Neural crest cell (in vitro differentiated cells): Measurements from ENCODE around the gene GALNT15. TPM values are rescaled to one million over a fixed set of nuclear protein-coding genes. Genes with fewer than 3 reads are reported as not detected.

Experiments used
- DNase-seq: peaks from one replicate; pipeline ENCODE4 v3.0.0; 2021; ENCODE audit warnings: low read depth, mixed read lengths, low spot score
- H3K27ac Mint-ChIP-seq: one replicate; pipeline ENCODE4 v1.8.0; 2021; ENCODE audit warnings: mild to moderate bottlenecking, mixed read lengths; ENCODE audit not compliant: unreplicated experiment
- H3K27me3 Mint-ChIP-seq: 2 replicates; pipeline ENCODE4 v1.8.0; 2021; ENCODE audit warnings: low read depth, mild to moderate bottlenecking, mixed read lengths
- H3K36me3 Mint-ChIP-seq: 2 replicates; pipeline ENCODE4 v1.8.0; 2021; ENCODE audit warnings: low read depth, mild to moderate bottlenecking, mixed read lengths
- H3K4me1 Mint-ChIP-seq: 2 replicates; pipeline ENCODE4 v1.8.0; 2021; ENCODE audit warnings: mixed read lengths
- H3K4me3 Mint-ChIP-seq: one replicate; pipeline ENCODE4 v1.8.0; 2021; ENCODE audit warnings: mild to moderate bottlenecking, mixed read lengths
- H3K9me3 Mint-ChIP-seq: 2 replicates; pipeline ENCODE4 v1.8.0; 2021; ENCODE audit warnings: mixed read lengths
- total RNA-seq: library from RNA; stranded (reverse); gene quantifications from 2 replicates; pipeline ENCODE4 v1.2.1, GENCODE V29; 2021
- TF ChIP-seq, protein P1 (sequence below): fragments of 200-600 bp; sonication (generic); conservative IDR thresholded peaks from 2 replicates; pipeline ENCODE4 v1.5.0; 2021; ENCODE audit warnings: antibody characterized with exemption, mild to moderate bottlenecking

The GALNT15 gene
- total RNA-seq, 1 donor from 2014 or later, result not detected

DNA sequence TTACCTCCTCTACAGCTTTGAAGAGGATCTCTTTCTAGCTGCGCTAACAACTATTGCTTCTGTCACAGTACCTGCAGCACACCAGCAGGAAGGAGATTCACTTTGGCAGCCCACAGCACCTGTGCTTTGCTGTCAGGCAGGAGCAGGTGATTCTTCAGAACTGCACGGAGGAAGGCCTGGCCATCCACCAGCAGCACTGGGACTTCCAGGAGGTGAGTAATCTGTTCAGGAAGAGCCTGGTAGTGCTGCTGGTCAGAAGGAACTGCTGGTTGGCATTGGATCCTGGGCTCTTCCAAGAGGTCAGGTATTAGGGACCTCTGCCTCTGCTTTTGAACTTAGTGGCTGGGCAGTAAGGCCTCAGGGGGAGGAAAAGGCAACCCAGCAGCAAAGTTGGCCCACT is 48.1 kb downstream of the GALNT15 start:
- Mint-ChIP-seq H3K27ac (no peak overlapping the region), H3K4me3 (no peak overlapping the region), H3K4me1 (peaks cover 11% of the 10 kb centered on the region), H3K36me3 (no peaks in the 10 kb centered on the region), H3K9me3 (peaks cover 6% of the 10 kb centered on the region), H3K27me3 (no peaks in the 10 kb centered on the region)
- no peak for DNase-seq
- TF ChIP-seq, protein P1, sequence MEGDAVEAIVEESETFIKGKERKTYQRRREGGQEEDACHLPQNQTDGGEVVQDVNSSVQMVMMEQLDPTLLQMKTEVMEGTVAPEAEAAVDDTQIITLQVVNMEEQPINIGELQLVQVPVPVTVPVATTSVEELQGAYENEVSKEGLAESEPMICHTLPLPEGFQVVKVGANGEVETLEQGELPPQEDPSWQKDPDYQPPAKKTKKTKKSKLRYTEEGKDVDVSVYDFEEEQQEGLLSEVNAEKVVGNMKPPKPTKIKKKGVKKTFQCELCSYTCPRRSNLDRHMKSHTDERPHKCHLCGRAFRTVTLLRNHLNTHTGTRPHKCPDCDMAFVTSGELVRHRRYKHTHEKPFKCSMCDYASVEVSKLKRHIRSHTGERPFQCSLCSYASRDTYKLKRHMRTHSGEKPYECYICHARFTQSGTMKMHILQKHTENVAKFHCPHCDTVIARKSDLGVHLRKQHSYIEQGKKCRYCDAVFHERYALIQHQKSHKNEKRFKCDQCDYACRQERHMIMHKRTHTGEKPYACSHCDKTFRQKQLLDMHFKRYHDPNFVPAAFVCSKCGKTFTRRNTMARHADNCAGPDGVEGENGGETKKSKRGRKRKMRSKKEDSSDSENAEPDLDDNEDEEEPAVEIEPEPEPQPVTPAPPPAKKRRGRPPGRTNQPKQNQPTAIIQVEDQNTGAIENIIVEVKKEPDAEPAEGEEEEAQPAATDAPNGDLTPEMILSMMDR, result no peak

DNA sequence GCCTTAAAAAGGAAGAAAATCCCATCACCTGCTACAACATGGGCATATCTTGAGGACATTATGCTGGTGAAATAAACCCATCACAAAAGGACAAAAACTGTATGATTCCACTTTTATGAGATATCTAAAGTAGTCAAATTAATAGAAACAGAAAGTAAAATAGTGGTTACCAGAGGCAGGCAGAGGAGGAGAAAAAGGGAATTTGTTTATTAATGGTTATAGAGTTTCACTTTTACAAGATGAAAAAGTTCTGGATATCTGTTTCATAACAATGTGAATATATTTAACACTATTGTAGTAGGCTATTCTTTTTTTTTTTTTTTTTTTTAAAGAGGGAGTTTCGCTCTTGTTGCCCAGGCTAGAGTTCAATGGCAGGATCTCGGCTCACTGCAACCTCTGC is 49.8 kb downstream of the GALNT15 start:
- Mint-ChIP-seq H3K27ac (no peak overlapping the region), H3K9me3 (peaks cover 6% of the 10 kb centered on the region), H3K4me1 (peaks cover 17% of the 10 kb centered on the region), H3K36me3 (no peaks in the 10 kb centered on the region), H3K27me3 (no peaks in the 10 kb centered on the region), H3K4me3 (no peak overlapping the region)
- DNase-seq, result no peak
- TF ChIP-seq, protein P1, result no peak

DNA sequence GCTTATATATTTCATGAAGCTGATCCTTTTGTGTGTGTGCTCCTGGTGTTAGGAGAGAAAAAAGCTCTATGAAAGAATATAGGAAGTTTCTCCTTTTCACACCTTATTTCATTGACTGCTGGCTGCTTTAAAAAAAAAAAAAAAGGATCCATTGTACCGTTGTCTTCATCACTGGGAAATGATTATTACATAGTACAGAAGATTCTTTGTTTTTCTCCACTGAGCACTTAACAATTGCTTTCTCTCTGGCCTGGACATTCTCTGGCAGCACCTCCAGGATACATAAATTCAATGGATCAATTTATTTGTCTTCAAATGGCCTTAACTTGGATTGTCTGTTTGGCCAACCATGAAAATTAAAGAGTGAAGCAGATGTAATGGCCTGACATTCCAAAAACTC is 53.1 kb downstream of the GALNT15 start:
- H3K27me3 Mint-ChIP-seq, result no peaks in the 10 kb centered on the region
- peaks cover 4% of the 10 kb centered on the region for H3K9me3 Mint-ChIP-seq
- no peak overlapping the region for H3K27ac Mint-ChIP-seq
- no peak overlapping the region for H3K4me3 Mint-ChIP-seq
- H3K36me3 Mint-ChIP-seq, result no peaks in the 10 kb centered on the region
- TF ChIP-seq, protein P1, result no peak
- DNase-seq, result no peak
- peaks cover 17% of the 10 kb centered on the region for H3K4me1 Mint-ChIP-seq

DNA sequence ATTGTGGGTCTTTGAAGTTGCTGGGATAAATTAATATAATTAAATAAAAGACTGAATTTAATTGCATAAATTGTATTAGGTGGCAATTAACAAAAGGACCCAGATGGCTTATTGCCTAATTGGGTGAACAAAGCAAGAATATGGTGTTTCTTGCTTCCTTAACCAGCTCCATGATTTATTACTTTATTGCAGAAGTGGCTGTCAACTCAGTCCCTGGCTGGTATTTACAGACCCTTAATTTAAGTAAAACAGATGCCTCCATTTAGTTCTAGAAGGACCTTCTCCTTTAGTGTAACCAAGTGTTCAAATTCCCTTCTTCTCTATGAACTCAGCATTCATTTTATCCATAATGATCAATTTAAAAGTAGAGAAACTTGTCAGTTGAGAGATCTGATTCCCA is 55.2 kb downstream of the GALNT15 start:
- no peaks in the 10 kb centered on the region for H3K27me3 Mint-ChIP-seq
- TF ChIP-seq, protein P1, result no peak
- H3K4me3 Mint-ChIP-seq, result no peak overlapping the region
- DNase-seq, result no peak
- H3K36me3 Mint-ChIP-seq, result no peaks in the 10 kb centered on the region
- H3K4me1 Mint-ChIP-seq, result peaks cover 17% of the 10 kb centered on the region
- no peak overlapping the region for H3K27ac Mint-ChIP-seq
- peaks cover 4% of the 10 kb centered on the region for H3K9me3 Mint-ChIP-seq

DNA sequence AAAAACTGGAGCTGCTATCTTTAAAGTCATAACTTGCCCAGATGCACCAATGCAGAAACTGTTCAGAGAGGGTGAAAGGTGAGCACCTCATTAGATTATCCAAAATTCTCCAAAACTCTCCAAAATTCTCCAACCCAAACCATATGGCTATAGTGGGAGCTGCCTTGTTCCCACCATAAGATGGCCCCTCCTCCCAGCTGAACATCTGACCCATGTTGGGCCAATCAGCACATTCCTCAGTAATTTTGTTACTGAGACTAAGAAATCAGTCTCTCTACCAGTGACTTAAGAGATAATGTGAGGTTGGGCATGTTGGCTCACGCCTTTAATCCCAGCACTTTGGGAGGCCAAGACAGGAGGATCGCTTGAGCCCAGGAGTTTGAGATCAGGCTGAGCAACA is 57.5 kb downstream of the GALNT15 start:
- H3K36me3 Mint-ChIP-seq, result no peaks in the 10 kb centered on the region
- no peak for DNase-seq
- no peak overlapping the region for H3K4me3 Mint-ChIP-seq
- H3K9me3 Mint-ChIP-seq, result no peaks in the 10 kb centered on the region
- TF ChIP-seq, protein P1, result no peak
- peaks cover 11% of the 10 kb centered on the region for H3K4me1 Mint-ChIP-seq
- no peaks in the 10 kb centered on the region for H3K27me3 Mint-ChIP-seq
- H3K27ac Mint-ChIP-seq, result no peak overlapping the region

DNA sequence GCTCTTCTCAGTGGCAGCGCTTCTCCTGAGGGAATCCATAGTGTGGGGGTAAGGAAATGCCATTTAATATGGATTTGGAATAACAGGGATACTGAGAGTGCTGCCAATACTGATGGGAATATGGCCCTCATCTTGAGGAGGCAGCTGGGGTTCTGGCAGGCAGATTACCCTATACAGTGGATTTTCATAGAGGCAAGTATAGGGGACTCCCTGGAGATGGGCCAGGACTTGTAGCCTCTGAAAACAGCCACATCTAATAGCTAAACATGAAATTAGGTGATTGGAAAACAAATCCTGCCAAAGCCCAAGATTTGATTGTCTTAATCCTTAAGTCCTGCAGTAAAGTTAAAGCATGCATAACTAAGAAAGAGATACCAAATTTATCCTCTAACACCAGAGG is 59.3 kb downstream of the GALNT15 start:
- H3K36me3 Mint-ChIP-seq, result no peaks in the 10 kb centered on the region
- TF ChIP-seq, protein P1, result no peak
- H3K27me3 Mint-ChIP-seq, result no peaks in the 10 kb centered on the region
- no peaks in the 10 kb centered on the region for H3K9me3 Mint-ChIP-seq
- H3K4me3 Mint-ChIP-seq, result no peak overlapping the region
- no peaks in the 10 kb centered on the region for H3K4me1 Mint-ChIP-seq
- no peak overlapping the region for H3K27ac Mint-ChIP-seq
- DNase-seq, result no peak
